ENCODE measurements around the gene PRDX5. TPM values are rescaled to one million over a fixed set of nuclear protein-coding genes. Genes with fewer than 3 reads are reported as not detected.

PRDX5 gene
- total RNA-seq, 1 donor from 2014 or later, result 118 TPM

DNA sequence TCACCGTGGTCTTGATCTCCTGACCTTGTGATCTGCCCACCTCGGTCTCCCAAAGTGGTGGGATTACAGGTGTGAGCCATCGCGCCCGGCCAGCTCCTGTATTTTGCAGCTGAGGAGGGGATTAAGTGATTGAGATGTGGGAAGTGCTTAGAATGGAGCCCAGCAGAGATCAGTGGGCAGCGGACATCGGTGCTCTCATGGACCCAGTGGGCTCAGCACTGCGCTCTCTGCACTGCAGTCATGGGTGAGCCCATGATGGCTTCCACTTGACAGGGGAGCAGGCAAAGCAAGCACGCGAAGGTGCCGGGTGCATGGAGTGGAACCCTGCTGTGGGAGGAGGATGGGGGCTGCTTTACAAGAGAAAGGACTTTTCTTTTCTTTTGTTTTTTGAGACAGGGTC is 13.0 kb downstream of the PRDX5 start:
- intact Hi-C loops (cut with micrococcal nuclease), result loop anchor here (2.0 kb wide), 1 partner anchor 26 kb away; the partner anchor contains the start of gene ESRRA
- peaks cover 15% of the 10 kb centered on the region for H3K4me1 Mint-ChIP-seq (ENCODE audit: low read depth)
- no peaks in the 10 kb centered on the region for H3K9me3 Mint-ChIP-seq
- no peak overlapping the region for H3K4me3 Mint-ChIP-seq (ENCODE audit: low read depth)
- no peak for DNase-seq (ENCODE audit: low spot score)
- peaks cover 5% of the 10 kb centered on the region for H3K36me3 Mint-ChIP-seq (ENCODE audit: low read depth)
- H3K27me3 Mint-ChIP-seq (ENCODE audit: low read depth), result no peaks in the 10 kb centered on the region
- no peak overlapping the region for H3K27ac Mint-ChIP-seq

- H3K4me3 Mint-ChIP-seq (ENCODE audit: low read depth), result no peak overlapping the region
- DNase-seq (ENCODE audit: low spot score), result peak; percentile 65
- peaks cover 15% of the 10 kb centered on the region for H3K4me1 Mint-ChIP-seq (ENCODE audit: low read depth)
- peak overlapping the region; percentile 83 for H3K27ac Mint-ChIP-seq
- intact Hi-C loops (cut with micrococcal nuclease), result loop anchor here (2.0 kb wide), 2 partner anchors 13 to 27 kb away; partner anchors contain the start of genes ESRRA and PRDX5
- H3K27me3 Mint-ChIP-seq (ENCODE audit: low read depth), result no peaks in the 10 kb centered on the region
- no peaks in the 10 kb centered on the region for H3K9me3 Mint-ChIP-seq
- H3K36me3 Mint-ChIP-seq (ENCODE audit: low read depth), result peaks cover 5% of the 10 kb centered on the region
Measured at GRCh38 chr11:64331569-64332371, 13.8 kb downstream of the PRDX5 start.

- intact Hi-C loops (cut with micrococcal nuclease), result loop anchor here (2.0 kb wide), 1 partner anchor 15 kb away; the partner anchor contains the start of gene PRDX5
- H3K27ac Mint-ChIP-seq, result no peak overlapping the region
- H3K36me3 Mint-ChIP-seq (ENCODE audit: low read depth), result peaks cover 16% of the 10 kb centered on the region
- no peaks in the 10 kb centered on the region for H3K27me3 Mint-ChIP-seq (ENCODE audit: low read depth)
- H3K9me3 Mint-ChIP-seq, result no peaks in the 10 kb centered on the region
- peaks cover 22% of the 10 kb centered on the region for H3K4me1 Mint-ChIP-seq (ENCODE audit: low read depth)
- no peak overlapping the region for H3K4me3 Mint-ChIP-seq (ENCODE audit: low read depth)
- DNase-seq (ENCODE audit: low spot score), result no peak
Measured at GRCh38 chr11:64333556-64333955, 15.6 kb downstream of the PRDX5 start.

- no peak for DNase-seq (ENCODE audit: low spot score)
- Mint-ChIP-seq H3K4me1 (ENCODE audit: low read depth) (peaks cover 32% of the 10 kb centered on the region), H3K36me3 (ENCODE audit: low read depth) (peaks cover 23% of the 10 kb centered on the region), H3K27me3 (ENCODE audit: low read depth) (no peaks in the 10 kb centered on the region), H3K27ac (peak overlapping the region; percentile 69), H3K4me3 (ENCODE audit: low read depth) (no peak overlapping the region), H3K9me3 (no peaks in the 10 kb centered on the region)
- intact Hi-C loops (cut with micrococcal nuclease), result no loop called here
Measured at GRCh38 chr11:64334764-64335735, 17.1 kb downstream of the PRDX5 start.

DNA sequence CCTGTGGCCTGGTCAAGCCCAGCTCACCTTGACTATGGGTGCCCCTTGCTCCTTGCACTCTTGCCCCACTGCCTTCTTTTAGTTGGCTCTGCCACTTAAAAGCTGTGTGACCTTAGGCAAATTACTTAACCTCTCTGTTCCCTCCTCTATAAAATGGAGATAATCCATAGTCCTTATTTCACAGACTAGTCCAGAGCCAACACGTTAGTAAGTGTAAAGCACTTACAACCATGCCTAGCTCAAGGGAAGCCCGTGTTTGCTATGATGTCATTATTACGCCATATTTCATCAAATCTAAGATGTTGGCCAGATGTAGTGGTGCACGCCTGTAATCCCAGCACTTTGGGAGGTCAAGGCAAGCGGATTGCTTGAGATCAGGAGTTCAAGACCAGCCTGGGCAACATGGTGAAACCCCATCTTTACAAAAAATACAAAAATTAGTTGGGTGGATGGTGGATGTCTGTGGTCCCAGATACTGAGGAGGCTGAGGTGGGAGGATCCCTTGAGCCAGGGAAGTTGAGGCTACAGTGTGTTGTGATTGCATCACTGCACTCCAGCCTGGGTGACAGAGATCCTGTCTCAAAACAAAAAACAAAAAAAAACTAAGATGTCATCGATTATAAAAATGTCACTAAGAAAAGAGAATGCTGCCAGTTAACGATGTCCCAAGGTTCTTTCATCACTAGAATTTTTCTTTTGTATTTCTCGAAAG is 19.8 kb downstream of the PRDX5 start:
- Mint-ChIP-seq H3K36me3 (ENCODE audit: low read depth) (peaks cover 34% of the 10 kb centered on the region), H3K27me3 (ENCODE audit: low read depth) (no peaks in the 10 kb centered on the region), H3K27ac (peak overlapping the region; percentile 17), H3K4me1 (ENCODE audit: low read depth) (peaks cover 33% of the 10 kb centered on the region), H3K4me3 (ENCODE audit: low read depth) (no peak overlapping the region), H3K9me3 (no peaks in the 10 kb centered on the region)
- no peak for DNase-seq (ENCODE audit: low spot score)
- intact Hi-C loops (cut with micrococcal nuclease), result no loop called here

GRCh38 chr11:64338716-64339115 is 20.8 kb downstream of the PRDX5 start:
- Mint-ChIP-seq H3K4me1 (ENCODE audit: low read depth) (peaks cover 33% of the 10 kb centered on the region), H3K27ac (peak overlapping the region; percentile 96), H3K36me3 (ENCODE audit: low read depth) (peaks cover 37% of the 10 kb centered on the region), H3K9me3 (no peaks in the 10 kb centered on the region), H3K4me3 (ENCODE audit: low read depth) (peak overlapping the region; percentile 92), H3K27me3 (ENCODE audit: low read depth) (no peaks in the 10 kb centered on the region)
- DNase-seq (ENCODE audit: low spot score), result no peak
- intact Hi-C loops (cut with micrococcal nuclease), result no loop called here

DNA sequence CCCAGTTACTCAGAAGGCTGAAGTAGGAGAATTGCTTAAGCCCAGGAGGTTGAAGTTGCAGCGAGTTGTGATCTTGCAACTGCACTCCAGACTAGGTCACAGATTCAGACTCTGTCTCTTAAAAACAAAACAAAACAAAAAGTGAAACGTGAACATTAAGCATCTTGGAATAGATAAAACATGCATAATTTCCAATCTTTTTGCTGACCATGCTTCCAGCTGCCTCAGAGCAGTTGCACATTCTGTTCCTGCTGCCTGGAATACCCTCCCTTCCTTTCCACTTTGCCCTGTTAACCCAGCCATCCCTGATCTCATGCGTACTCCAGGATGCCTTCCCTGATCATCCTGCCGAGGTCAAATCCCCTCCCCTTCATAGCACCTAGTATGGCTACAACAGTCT is 21.4 kb downstream of the PRDX5 start:
- Mint-ChIP-seq H3K4me1 (ENCODE audit: low read depth) (peaks cover 33% of the 10 kb centered on the region), H3K27me3 (ENCODE audit: low read depth) (no peaks in the 10 kb centered on the region), H3K36me3 (ENCODE audit: low read depth) (peaks cover 37% of the 10 kb centered on the region), H3K4me3 (ENCODE audit: low read depth) (peak overlapping the region; percentile 92), H3K9me3 (no peaks in the 10 kb centered on the region), H3K27ac (peak overlapping the region; percentile 96)
- DNase-seq (ENCODE audit: low spot score), result no peak
- intact Hi-C loops (cut with micrococcal nuclease), result no loop called here

DNA sequence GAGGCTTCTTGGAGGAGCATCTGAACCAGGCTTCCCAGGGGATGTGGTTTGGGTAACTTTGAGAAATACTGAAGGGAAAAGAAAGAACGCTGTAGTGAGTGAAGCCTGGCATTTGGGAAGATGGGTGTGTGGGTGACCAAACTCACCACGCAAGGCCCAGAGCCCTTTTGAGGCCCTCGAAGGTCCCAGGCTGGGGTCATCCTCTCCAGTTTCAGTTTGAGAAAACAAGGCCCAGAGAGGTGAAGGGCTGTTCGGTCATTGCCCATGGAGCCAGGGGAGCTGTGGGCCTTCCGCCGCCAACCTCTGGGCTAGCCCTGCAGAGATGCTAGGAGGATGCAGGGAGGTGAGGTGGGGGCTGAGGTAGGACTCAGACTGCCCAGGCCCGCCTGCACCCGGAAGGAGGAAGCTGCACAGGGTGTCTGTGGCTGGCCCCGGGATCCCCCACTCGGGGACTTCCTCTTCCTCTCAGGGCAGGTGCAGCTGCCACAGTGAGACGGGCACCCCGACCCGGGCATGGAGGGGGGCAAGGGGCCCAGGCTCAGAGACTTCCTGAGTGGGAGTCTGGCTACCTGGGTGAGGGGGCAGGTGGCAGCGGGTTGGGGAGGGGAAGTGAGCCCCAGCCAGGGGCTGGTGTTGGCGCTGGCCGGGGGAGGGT is 22.0 kb downstream of the PRDX5 start, which contains the start of gene CCDC88B:
Gene CCDC88B (plus strand): TSS at position 451 of the 655 bp plus-strand sequence. CDS start 63 bp downstream, at position 514.
- DNase-seq (ENCODE audit: low spot score), result peak; percentile 78
- H3K27me3 Mint-ChIP-seq (ENCODE audit: low read depth), result no peaks in the 10 kb centered on the region
- H3K9me3 Mint-ChIP-seq, result no peaks in the 10 kb centered on the region
- H3K27ac Mint-ChIP-seq, result peak within 1 kb of the TSS; percentile 96
- H3K4me1 Mint-ChIP-seq (ENCODE audit: low read depth), result peaks cover 33% of the 10 kb centered on the region
- peak within 1 kb of the TSS; percentile 92 for H3K4me3 Mint-ChIP-seq (ENCODE audit: low read depth)
- intact Hi-C loops (cut with micrococcal nuclease), result loop anchor here (2.0 to 5.0 kb wide), 2 partner anchors 19 to 33 kb away; partner anchors contain the start of genes ESRRA and RPS6KA4
- H3K36me3 Mint-ChIP-seq (ENCODE audit: low read depth), result peaks cover 37% of the 10 kb centered on the region

DNA sequence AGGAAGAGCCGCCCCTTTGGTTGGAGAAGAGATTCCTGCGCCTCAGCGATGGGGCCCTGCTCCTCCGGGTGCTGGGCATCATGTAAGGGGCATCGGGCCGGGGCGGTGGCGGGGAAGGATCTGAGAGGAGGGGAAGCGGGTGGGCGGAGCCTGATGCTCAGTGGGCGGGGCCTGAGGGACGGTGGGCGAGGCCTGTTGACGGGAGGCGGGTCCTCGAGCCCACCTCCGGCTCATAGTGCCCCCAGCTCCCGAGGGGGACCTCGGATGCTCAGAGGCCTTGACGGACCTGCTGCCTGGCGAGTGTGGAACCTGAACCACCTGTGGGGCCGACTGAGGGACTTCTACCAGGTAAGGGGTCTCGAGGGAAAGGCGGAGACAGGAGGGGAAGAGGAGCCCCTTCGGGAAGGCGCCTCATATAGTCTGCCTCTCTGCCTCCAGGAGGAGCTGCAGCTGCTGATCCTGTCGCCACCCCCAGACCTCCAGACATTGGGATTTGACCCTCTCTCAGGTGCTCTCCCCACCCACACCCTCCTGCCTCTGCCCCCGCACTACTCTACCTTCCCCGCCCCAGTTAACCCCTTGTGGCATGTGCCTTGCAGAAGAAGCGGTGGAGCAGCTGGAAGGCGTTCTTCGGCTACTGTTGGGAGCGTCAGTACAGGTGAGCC is 22.9 kb downstream of the PRDX5 start:
- intact Hi-C loops (cut with micrococcal nuclease), result loop anchor here (2.0 to 5.0 kb wide), 2 partner anchors 18 to 34 kb away; partner anchors contain the start of genes ESRRA and RPS6KA4
- H3K36me3 Mint-ChIP-seq (ENCODE audit: low read depth), result peaks cover 42% of the 10 kb centered on the region
- H3K4me1 Mint-ChIP-seq (ENCODE audit: low read depth), result peaks cover 26% of the 10 kb centered on the region
- no peaks in the 10 kb centered on the region for H3K27me3 Mint-ChIP-seq (ENCODE audit: low read depth)
- DNase-seq (ENCODE audit: low spot score), result peak; percentile 73
- H3K27ac Mint-ChIP-seq, result peak overlapping the region; percentile 96
- H3K4me3 Mint-ChIP-seq (ENCODE audit: low read depth), result peak overlapping the region; percentile 92
- H3K9me3 Mint-ChIP-seq, result no peaks in the 10 kb centered on the region

DNA sequence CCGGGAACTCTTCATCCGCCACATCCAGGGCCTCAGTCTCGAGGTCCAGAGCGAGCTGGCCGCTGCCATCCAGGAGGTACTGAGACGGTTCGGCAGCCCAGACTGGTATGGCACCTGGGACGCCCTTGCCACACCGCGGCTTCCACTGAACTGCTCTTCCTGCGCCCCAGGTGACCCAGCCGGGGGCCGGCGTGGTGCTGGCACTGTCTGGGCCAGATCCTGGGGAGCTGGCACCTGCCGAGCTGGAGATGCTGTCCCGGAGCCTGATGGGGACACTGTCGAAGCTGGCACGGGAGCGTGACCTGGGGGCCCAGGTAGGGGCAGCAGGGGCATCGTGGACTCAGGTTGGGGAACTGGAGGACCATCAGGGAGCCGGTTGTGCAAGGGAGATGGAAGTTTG is 23.5 kb downstream of the PRDX5 start:
- DNase-seq (ENCODE audit: low spot score), result no peak
- Mint-ChIP-seq H3K27me3 (ENCODE audit: low read depth) (no peaks in the 10 kb centered on the region), H3K27ac (no peak overlapping the region), H3K4me3 (ENCODE audit: low read depth) (peak overlapping the region; percentile 92), H3K36me3 (ENCODE audit: low read depth) (peaks cover 45% of the 10 kb centered on the region), H3K4me1 (ENCODE audit: low read depth) (peaks cover 26% of the 10 kb centered on the region), H3K9me3 (no peaks in the 10 kb centered on the region)
- intact Hi-C loops (cut with micrococcal nuclease), result loop anchor here (2.0 to 5.0 kb wide), 2 partner anchors 17 to 34 kb away; partner anchors contain the start of genes ESRRA and RPS6KA4

All from activated T-helper 2 cell treated with anti-CD3 and anti-CD28 coated beads, Interferon-gamma antibody, Interleukin-2, Interleukin-4, amounts not matched to agents 10 μg/mL and 5 μg/mL and 100 μg/mL, durations not matched to agents 14 hours and 24 hours and 36 hours (primary cell).